ENCODE results near the gene ARHGAP33.
"Not testable (repeated sequence)": the region's sequence is repeated elsewhere in the genome, so short reads cannot be mapped to it uniquely, and the experiment has no call there.

ARHGAP33 gene

DNA sequence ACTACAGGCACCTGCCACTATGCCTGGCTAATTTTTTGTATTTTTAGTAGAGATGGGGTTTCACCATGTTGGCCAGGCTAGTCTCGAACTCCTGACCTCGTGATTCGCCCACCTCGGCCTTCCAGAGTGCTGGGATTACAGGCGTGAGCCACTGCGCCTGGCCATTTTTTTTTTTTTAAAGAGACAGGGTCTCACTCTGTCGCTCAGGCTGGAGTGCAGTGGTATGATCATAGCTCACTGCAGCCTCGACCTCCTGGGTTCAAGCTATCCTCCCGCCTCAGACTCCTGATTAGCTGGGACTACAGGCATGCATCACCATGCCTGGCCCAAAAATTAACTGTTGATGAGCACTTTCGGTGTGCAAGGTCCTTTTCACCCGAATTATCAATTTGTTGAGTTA, 60.7 kb downstream of the ARHGAP33 start:
- DNase-seq: not testable (repeated sequence)
